Lower lobe of right lung (tissue), 2 donors: Measurements from ENCODE around the gene CDHR2. TPM values are rescaled to one million over a fixed set of nuclear protein-coding genes. Genes with fewer than 3 reads are reported as not detected.

Source experiments
- ATAC-seq, 2 donors: fragments of 200-7000 bp; cut with Tn5 transposase; one replicate each; pipeline ENCODE4 v1.9.1; 2020 to 2022; ENCODE audit warnings: mild to moderate bottlenecking in 2 of 2, moderate library complexity in 2 of 2
- DNase-seq: peaks from one replicate; pipeline ENCODE4 v3.0.0-alpha.2; 2020
- H3K27ac ChIP-seq: fragments of 200-600 bp; one replicate; pipeline ENCODE4 v1.8.0; 2022
- H3K27me3 ChIP-seq: fragments of 200-600 bp; one replicate; pipeline ENCODE4 v1.8.0; 2022; ENCODE audit warnings: low read depth
- H3K36me3 ChIP-seq: fragments of 200-600 bp; one replicate; pipeline ENCODE4 v1.8.0; 2022; ENCODE audit warnings: mild to moderate bottlenecking
- H3K4me1 ChIP-seq: fragments of 200-600 bp; one replicate; pipeline ENCODE4 v1.8.0; 2022
- H3K4me3 ChIP-seq: fragments of 200-600 bp; one replicate; pipeline ENCODE4 v1.8.0; 2022; ENCODE audit warnings: mild to moderate bottlenecking
- H3K9me3 ChIP-seq: fragments of 200-600 bp; one replicate; pipeline ENCODE4 v1.8.0; 2022
- CTCF ChIP-seq: fragments of 200-600 bp; IDR thresholded peaks from one replicate; pipeline ENCODE4 v1.8.0; 2022; ENCODE audit warnings: antibody characterized with exemption, mild to moderate bottlenecking
- intact Hi-C: fragments of 100-400 bp; cut with DNase I; formaldehyde crosslinking; loops from one replicate; pipeline ENCODE4 v1.11.0; 2022
- total RNA-seq: library from RNA; stranded (reverse); fragmentation: NEBNext Ultra II Directional; extraction: Animal tissue kit (Norgen Biotek cat#: 25700); gene quantifications from one replicate; pipeline ENCODE4 v1.2.1, GENCODE V29; 2021
- donor health status: DM: no; HTN: yes; CAD: no; lungs with severe emphysema.

The CDHR2 gene
- total RNA-seq, 1 donor from 2014 or later = 0.62 TPM

GRCh38 chr5:176624142-176624541, 75.0 kb downstream of the CDHR2 start:
- DNase-seq = no peak
- Histone ChIP-seq H3K27me3 (peaks cover 92% of the 10 kb centered on the region), H3K9me3 (no peaks in the 10 kb centered on the region), H3K4me1 (peaks cover 15% of the 10 kb centered on the region), H3K27ac (no peak overlapping the region), H3K4me3 (no peak overlapping the region), H3K36me3 (no peaks in the 10 kb centered on the region)
- TF ChIP-seq CTCF = no peak
- ATAC-seq = no peak
- intact Hi-C loops = no loop called here

DNA sequence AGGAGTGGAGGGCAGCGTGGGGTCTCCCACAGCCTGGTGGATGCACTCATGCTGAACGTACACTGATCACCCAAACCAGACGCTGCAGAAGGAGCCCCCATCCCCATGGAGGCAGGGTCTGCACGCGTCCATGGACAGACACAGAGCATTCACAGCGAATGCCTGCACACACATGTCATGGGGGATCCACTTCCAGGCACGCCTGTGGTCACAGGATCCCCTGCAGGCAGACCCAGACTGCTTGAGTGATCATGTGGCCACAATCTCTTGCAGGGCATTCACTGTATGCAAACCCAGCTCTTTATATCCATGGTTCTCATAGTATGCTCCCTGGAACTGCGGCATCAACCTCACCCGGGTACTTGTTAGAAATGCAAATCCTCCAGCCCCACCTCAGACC, 75.8 kb downstream of the CDHR2 start:
- Histone ChIP-seq H3K27ac (no peak overlapping the region), H3K4me3 (no peak overlapping the region), H3K9me3 (no peaks in the 10 kb centered on the region), H3K36me3 (no peaks in the 10 kb centered on the region), H3K27me3 (peaks cover 92% of the 10 kb centered on the region), H3K4me1 (peaks cover 12% of the 10 kb centered on the region)
- no peak for DNase-seq
- intact Hi-C loops = no loop called here
- TF ChIP-seq CTCF = no peak
- no peak for ATAC-seq

GRCh38 chr5:176625512-176625911, 76.4 kb downstream of the CDHR2 start:
- ATAC-seq = no peak
- no peak for DNase-seq
- Histone ChIP-seq H3K4me1 (peaks cover 13% of the 10 kb centered on the region), H3K36me3 (no peaks in the 10 kb centered on the region), H3K27me3 (peaks cover 92% of the 10 kb centered on the region), H3K9me3 (no peaks in the 10 kb centered on the region), H3K27ac (no peak overlapping the region), H3K4me3 (no peak overlapping the region)
- intact Hi-C loops = no loop called here
- no peak for TF ChIP-seq CTCF

GRCh38 chr5:176625966-176626875, 77.1 kb downstream of the CDHR2 start:
- no peaks in the 10 kb centered on the region for H3K9me3 ChIP-seq
- H3K36me3 ChIP-seq = no peaks in the 10 kb centered on the region
- TF ChIP-seq CTCF = no peak
- ATAC-seq (no peak), DNase-seq (no peak)
- H3K27me3 ChIP-seq = peaks cover 92% of the 10 kb centered on the region
- no peak overlapping the region for H3K4me3 ChIP-seq
- H3K27ac ChIP-seq = no peak overlapping the region
- intact Hi-C loops = no loop called here
- H3K4me1 ChIP-seq = peaks cover 12% of the 10 kb centered on the region

DNA sequence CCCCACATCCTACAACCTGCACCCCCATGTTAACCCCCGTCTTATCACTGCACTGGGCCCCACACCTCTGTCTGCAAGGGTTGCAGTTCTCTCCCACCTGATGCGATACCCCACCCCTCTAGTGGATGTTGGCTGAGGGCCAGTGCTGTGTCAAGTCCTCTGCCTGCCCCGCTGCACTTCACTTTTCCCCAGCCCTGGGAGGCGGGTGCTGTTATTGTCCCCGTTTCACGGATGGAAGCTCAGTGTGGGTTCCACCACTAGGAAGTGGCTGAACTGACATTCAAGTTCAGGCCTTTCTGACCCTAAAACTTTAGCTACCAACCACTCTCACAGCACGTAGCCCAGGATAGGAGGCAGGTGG, 77.7 kb downstream of the CDHR2 start:
- H3K36me3 ChIP-seq = no peaks in the 10 kb centered on the region
- peaks cover 92% of the 10 kb centered on the region for H3K27me3 ChIP-seq
- ATAC-seq = no peak
- no peak for DNase-seq
- H3K4me3 ChIP-seq = no peak overlapping the region
- peaks cover 12% of the 10 kb centered on the region for H3K4me1 ChIP-seq
- intact Hi-C loops = no loop called here
- H3K9me3 ChIP-seq = no peaks in the 10 kb centered on the region
- H3K27ac ChIP-seq = no peak overlapping the region
- no peak for TF ChIP-seq CTCF
